ENCODE results near the gene TYW1B.
"Not testable (repeated sequence)": the region's sequence is repeated elsewhere in the genome, so short reads cannot be mapped to it uniquely, and the experiment has no call there.

TYW1B gene

GRCh38 chr7:72626428-72627011 is 201.5 kb downstream of the TYW1B start:
- DNase-seq (ENCODE audit: low read depth, low spot score): not testable (repeated sequence)

- DNase-seq (ENCODE audit: low read depth, low spot score): not testable (repeated sequence)
Measured at GRCh38 chr7:72625721-72626423, 202.1 kb downstream of the TYW1B start.

- no peak for DNase-seq (ENCODE audit: low read depth, low spot score)
Measured at GRCh38 chr7:72622532-72622931, 205.5 kb downstream of the TYW1B start.

GRCh38 chr7:72621761-72622187 is 206.2 kb downstream of the TYW1B start:
- not testable (repeated sequence) for DNase-seq (ENCODE audit: low read depth, low spot score)

- DNase-seq (ENCODE audit: low read depth, low spot score): not testable (repeated sequence)
Measured at GRCh38 chr7:72620923-72621322, 207.1 kb downstream of the TYW1B start.

- not testable (repeated sequence) for DNase-seq (ENCODE audit: low read depth, low spot score)
Measured at GRCh38 chr7:72618435-72619180, 209.4 kb downstream of the TYW1B start.

GRCh38 chr7:72609761-72610160 is 218.2 kb downstream of the TYW1B start:
- DNase-seq (ENCODE audit: low read depth, low spot score): not testable (repeated sequence)

- not testable (repeated sequence) for DNase-seq (ENCODE audit: low read depth, low spot score)
Measured at GRCh38 chr7:72607988-72608387, 220.0 kb downstream of the TYW1B start.

- DNase-seq (ENCODE audit: low read depth, low spot score): not testable (repeated sequence)
Measured at GRCh38 chr7:72605863-72606431, 222.1 kb downstream of the TYW1B start.

GRCh38 chr7:72604771-72605611 is 223.0 kb downstream of the TYW1B start:
- DNase-seq (ENCODE audit: low read depth, low spot score): peak; percentile 6

- not testable (repeated sequence) for DNase-seq (ENCODE audit: low read depth, low spot score)
Measured at GRCh38 chr7:72603476-72603875, 224.5 kb downstream of the TYW1B start.

- no peak for DNase-seq (ENCODE audit: low read depth, low spot score)
Measured at GRCh38 chr7:72603073-72603472, 224.9 kb downstream of the TYW1B start.

- DNase-seq (ENCODE audit: low read depth, low spot score): not testable (repeated sequence)
Measured at GRCh38 chr7:72601683-72602082, 226.3 kb downstream of the TYW1B start.

GRCh38 chr7:72590023-72590422 is 238.0 kb downstream of the TYW1B start:
- DNase-seq (ENCODE audit: low read depth, low spot score): peak; percentile 39

- not testable (repeated sequence) for DNase-seq (ENCODE audit: low read depth, low spot score)
Measured at GRCh38 chr7:72587267-72587666, 240.7 kb downstream of the TYW1B start.

GRCh38 chr7:72584576-72584975 is 243.4 kb downstream of the TYW1B start:
- not testable (repeated sequence) for DNase-seq (ENCODE audit: low read depth, low spot score)

GRCh38 chr7:72583620-72584361 is 244.2 kb downstream of the TYW1B start:
- DNase-seq (ENCODE audit: low read depth, low spot score): not testable (repeated sequence)

GRCh38 chr7:72580142-72580770 is 247.7 kb downstream of the TYW1B start:
- not testable (repeated sequence) for DNase-seq (ENCODE audit: low read depth, low spot score)

GRCh38 chr7:72577107-72577506 is 250.9 kb downstream of the TYW1B start:
- DNase-seq (ENCODE audit: low read depth, low spot score): no peak

GRCh38 chr7:72561988-72562387 is 266.0 kb downstream of the TYW1B start:
- not testable (repeated sequence) for DNase-seq (ENCODE audit: low read depth, low spot score)
